ENCODE results near the gene THBS3. TPM values are rescaled to one million over a fixed set of nuclear protein-coding genes. Genes with fewer than 3 reads are reported as not detected.

The THBS3 gene
- total and polyA plus RNA-seq, 2 experiments from 2014 or later = 19.8 to 39.9 TPM

DNA sequence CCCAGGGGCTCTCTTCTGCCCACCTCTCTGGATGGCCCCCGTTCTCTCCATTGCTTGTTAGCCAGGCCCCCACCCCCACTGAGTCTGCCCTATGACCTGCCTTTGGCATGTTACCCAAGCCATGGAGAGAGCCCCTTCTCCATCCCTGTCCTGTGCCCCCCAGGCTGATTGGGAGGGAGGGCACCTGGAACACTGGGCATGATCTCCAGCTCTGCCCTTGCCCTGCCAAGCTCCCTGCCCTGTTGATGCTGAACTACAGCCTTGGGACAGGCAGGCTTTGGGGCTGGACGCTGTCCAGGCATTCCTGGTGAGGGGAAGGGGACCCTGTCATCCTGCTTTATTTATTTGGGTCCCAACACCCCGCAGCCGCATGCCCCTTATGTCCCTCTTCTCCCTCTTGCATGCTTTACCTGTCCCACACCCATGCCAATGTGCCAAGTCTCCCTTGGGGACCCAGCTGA lies 23.3 kb downstream of the THBS3 start:
- Histone ChIP-seq H3K9me3 (ENCODE audit: low read depth) (no peaks in the 10 kb centered on the region), H3K79me2 (no peaks in the 10 kb centered on the region), H3K4me1 (ENCODE audit: insufficient read depth) (peaks cover 18% of the 10 kb centered on the region), H3K27me3 (no peaks in the 10 kb centered on the region), H3K4me3 (no peak overlapping the region), H4K20me1 (ENCODE audit: insufficient read depth, poor library complexity, severe bottlenecking) (no peaks in the 10 kb centered on the region), H3K27ac (no peak overlapping the region), H2AFZ (no peak overlapping the region), H3K4me2 (no peak overlapping the region), H3K9me2 (replicated peaks; ENCODE audit: insufficient read depth) (no peaks in the 10 kb centered on the region), H3K36me3 (replicated peaks; ENCODE audit: insufficient read depth, low read depth) (no peaks in the 10 kb centered on the region)
- no peak for TF ChIP-seq EZH2 (IDR thresholded peaks at IDR 0.05; ENCODE audit: borderline replicate concordance)
- TF ChIP-seq, protein P1, sequence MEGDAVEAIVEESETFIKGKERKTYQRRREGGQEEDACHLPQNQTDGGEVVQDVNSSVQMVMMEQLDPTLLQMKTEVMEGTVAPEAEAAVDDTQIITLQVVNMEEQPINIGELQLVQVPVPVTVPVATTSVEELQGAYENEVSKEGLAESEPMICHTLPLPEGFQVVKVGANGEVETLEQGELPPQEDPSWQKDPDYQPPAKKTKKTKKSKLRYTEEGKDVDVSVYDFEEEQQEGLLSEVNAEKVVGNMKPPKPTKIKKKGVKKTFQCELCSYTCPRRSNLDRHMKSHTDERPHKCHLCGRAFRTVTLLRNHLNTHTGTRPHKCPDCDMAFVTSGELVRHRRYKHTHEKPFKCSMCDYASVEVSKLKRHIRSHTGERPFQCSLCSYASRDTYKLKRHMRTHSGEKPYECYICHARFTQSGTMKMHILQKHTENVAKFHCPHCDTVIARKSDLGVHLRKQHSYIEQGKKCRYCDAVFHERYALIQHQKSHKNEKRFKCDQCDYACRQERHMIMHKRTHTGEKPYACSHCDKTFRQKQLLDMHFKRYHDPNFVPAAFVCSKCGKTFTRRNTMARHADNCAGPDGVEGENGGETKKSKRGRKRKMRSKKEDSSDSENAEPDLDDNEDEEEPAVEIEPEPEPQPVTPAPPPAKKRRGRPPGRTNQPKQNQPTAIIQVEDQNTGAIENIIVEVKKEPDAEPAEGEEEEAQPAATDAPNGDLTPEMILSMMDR (IDR thresholded peaks at IDR 0.05; ENCODE audit: poor library complexity) = no peak
- no peak for TF ChIP-seq EZH2phosphoT487 (IDR thresholded peaks at IDR 0.05; ENCODE audit: low read depth, severe bottlenecking, unreplicated experiment)
- 90% methylated on average over 4 of the region's 4 CpGs for WGBS (ENCODE audit: low lambda C conversion rate, missing lambda C conversion rate)
- DNase-seq (ENCODE audit: low spot score) = no peak

DNA sequence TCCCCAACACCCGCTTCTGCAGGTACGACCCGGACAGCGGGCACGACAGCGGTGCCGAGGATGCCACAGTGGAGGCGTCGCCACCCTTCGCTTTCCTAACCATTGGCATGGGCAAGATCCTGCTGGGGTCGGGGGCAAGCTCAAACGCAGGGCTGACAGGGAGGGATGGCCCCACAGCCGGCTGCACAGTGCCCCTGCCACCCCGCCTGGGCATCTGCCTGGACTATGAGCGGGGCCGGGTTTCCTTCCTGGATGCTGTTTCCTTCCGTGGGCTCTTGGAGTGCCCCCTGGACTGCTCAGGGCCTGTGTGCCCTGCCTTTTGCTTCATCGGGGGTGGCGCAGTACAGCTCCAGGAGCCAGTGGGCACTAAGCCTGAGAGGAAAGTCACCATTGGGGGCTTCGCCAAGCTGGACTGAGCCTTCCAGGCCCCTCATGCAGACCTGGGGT lies 23.9 kb downstream of the THBS3 start:
- Histone ChIP-seq H3K79me2 (no peaks in the 10 kb centered on the region), H3K4me1 (ENCODE audit: insufficient read depth) (peaks cover 18% of the 10 kb centered on the region), H2AFZ (no peak overlapping the region), H3K9me3 (ENCODE audit: low read depth) (no peaks in the 10 kb centered on the region), H3K4me3 (no peak overlapping the region), H4K20me1 (ENCODE audit: insufficient read depth, poor library complexity, severe bottlenecking) (no peaks in the 10 kb centered on the region), H3K4me2 (no peak overlapping the region), H3K36me3 (replicated peaks; ENCODE audit: insufficient read depth, low read depth) (no peaks in the 10 kb centered on the region), H3K27ac (no peak overlapping the region), H3K27me3 (no peaks in the 10 kb centered on the region), H3K9me2 (replicated peaks; ENCODE audit: insufficient read depth) (no peaks in the 10 kb centered on the region)
- WGBS (ENCODE audit: low lambda C conversion rate, missing lambda C conversion rate) = 97% methylated on average over 19 of the region's 20 CpGs
- DNase-seq (ENCODE audit: low spot score) = no peak
- TF ChIP-seq, protein P1 (IDR thresholded peaks at IDR 0.05; ENCODE audit: poor library complexity) = no peak
- TF ChIP-seq EZH2 (IDR thresholded peaks at IDR 0.05; ENCODE audit: borderline replicate concordance) (no peak), EZH2phosphoT487 (IDR thresholded peaks at IDR 0.05; ENCODE audit: low read depth, severe bottlenecking, unreplicated experiment) (no peak)

DNA sequence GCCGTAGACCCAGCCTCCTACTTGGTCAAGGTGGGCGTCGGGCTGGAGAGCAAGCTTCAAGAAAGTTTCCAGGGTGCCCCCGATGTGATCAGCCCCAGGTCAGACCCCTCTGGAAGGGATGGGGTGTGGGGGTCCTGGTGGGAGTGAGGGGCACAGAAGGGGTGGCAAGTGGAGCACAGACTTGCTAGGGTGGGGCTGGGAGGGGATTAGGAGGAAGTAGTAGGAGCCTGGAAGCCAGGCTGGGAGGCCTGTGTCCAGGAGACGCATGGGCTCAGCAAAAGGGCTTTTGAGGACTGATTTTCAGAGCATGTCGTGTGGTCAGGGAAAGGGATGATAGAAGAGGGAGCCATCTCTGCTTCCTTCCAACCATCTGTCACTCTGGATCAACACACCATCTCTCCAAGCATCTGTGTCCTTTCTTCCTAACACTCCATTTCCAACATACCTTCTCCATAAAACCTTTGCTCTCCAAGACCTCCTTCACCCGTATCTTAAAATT lies 25.6 kb downstream of the THBS3 start:
- Histone ChIP-seq H3K27me3 (no peaks in the 10 kb centered on the region), H3K4me3 (no peak overlapping the region), H3K4me2 (no peak overlapping the region), H3K4me1 (ENCODE audit: insufficient read depth) (peaks cover 17% of the 10 kb centered on the region), H3K9me2 (replicated peaks; ENCODE audit: insufficient read depth) (no peaks in the 10 kb centered on the region), H2AFZ (no peak overlapping the region), H3K27ac (no peak overlapping the region), H3K36me3 (replicated peaks; ENCODE audit: insufficient read depth, low read depth) (no peaks in the 10 kb centered on the region), H4K20me1 (ENCODE audit: insufficient read depth, poor library complexity, severe bottlenecking) (no peaks in the 10 kb centered on the region), H3K79me2 (no peaks in the 10 kb centered on the region), H3K9me3 (ENCODE audit: low read depth) (no peaks in the 10 kb centered on the region)
- DNase-seq (ENCODE audit: low spot score) = no peak
- 96% methylated on average over 7 of the region's 7 CpGs for WGBS (ENCODE audit: low lambda C conversion rate, missing lambda C conversion rate)
- TF ChIP-seq, protein P1 (IDR thresholded peaks at IDR 0.05; ENCODE audit: poor library complexity) = no peak
- TF ChIP-seq EZH2phosphoT487 (IDR thresholded peaks at IDR 0.05; ENCODE audit: low read depth, severe bottlenecking, unreplicated experiment) (no peak), EZH2 (IDR thresholded peaks at IDR 0.05; ENCODE audit: borderline replicate concordance) (no peak)
